HUDEP-2 (cell line): ENCODE measurements around the gene LINC00305.

Source experiments
- DNase-seq, 76 experiments: peaks; one replicate each; lab custom pipeline; 2025; ENCODE audit not compliant: unreplicated experiment in 76 of 76; lab: John Stamatoyannopoulos, UW

Gene LINC00305

DNA sequence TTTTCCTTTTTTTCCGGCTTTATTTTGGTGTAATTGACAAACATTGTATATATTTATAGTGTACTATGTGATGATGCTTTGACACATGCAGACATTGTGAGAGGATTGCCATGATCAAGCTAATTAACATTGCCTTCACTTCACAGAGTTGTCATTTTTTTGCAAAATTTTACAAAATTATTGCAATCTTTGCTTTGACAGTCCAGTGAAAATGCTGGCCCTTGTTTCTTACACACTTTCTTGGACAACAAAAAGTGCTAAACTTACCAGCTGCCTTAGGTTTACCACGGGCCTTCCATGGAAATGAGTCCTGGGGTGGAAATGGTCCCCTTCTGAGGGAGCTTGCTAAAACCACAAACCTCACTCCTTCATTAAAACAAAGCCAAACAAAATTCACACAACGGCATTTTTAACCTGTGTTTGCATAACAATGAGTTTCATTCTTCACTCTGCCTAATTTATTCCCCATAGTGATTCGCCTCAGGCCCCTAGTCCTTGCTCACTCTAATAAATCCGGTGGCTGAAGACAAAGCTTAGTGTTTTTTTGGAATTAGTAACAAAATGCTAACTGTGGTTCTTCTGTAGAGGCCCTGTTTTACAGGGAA is 32.2 kb downstream of the LINC00305 start:
- DNase-seq: no peak

DNA sequence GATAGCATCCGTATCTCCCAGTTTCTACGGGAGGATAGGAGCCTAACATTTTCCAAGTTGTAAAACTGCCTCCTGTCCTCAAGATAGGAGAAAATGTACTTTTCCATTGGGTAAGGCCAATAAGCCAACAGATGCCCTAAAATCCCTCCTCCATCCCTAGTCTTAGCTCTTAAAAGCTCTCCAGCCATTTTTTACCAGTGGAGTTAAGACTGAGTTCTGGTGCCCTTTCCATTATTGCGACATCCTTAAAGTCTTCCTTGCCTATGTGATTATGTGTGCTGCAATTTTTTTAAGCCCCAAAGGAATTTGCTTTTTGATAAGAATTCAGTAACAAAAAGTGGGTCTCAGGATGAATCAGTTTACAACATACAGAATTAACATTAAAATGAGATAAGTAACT is 33.0 kb downstream of the LINC00305 start:
- no peak for DNase-seq

- DNase-seq: no peak
Measured at GRCh38 chr18:64111950-64112349, 36.9 kb downstream of the LINC00305 start.

DNA sequence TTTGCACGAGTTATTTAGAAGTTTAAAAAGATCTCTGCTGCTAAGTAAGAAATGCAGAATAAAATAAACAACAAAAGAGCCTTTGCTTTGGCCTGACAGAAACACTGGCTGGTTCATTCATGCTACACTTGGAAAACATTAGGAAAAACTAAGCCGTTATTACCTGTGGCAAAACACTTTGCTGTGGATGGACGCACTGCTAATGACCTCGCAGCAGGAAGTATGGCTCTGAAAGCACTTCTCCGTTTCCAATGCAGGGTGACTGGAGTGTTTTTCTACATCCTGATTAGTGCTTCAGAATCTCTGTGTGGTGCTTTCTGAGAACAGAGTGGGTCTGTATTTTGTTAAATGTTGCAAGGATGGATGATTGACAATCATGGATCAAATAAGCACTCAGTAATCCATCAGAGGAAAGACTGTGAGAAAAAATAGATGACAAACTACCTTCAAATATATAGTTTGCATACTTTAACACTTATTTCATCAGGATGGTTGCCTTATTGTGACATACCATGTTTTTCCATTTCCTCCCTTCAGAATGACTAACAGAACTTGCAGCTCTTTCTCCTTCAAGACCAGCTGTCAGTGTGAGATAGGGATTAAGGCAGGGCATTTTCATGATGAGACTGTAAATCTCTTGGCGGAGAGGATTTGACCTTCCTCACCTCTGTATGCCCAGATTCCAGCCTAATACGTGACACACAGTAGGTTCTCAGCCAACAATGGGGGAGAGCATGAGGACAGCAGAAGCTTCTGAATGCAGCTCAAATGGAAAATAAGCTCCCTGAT is 38.0 kb downstream of the LINC00305 start:
- DNase-seq: no peak

- no peak for DNase-seq
Measured at GRCh38 chr18:64103986-64104385, 44.9 kb downstream of the LINC00305 start.

GRCh38 chr18:64100116-64100922 is 48.6 kb downstream of the LINC00305 start:
- DNase-seq: no peak

DNA sequence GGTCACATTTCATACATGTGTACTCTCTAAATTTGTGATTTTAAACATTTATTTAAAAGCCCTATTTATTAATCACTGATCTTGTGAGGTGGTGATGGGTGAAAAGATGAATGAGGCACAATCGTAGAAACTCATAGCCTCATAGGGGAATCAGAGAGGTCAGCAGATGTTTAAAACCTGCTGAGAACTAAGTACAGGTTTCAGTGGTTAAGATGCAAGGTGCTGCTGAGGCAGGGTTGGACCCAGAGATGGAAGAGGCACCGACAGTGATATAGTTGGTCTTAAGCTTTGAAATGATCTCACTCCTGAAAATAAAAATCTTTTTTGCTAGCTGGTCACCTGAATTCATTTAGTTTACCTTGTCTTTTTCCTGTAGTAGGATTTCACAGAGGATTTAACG is 49.6 kb downstream of the LINC00305 start:
- no peak for DNase-seq

DNA sequence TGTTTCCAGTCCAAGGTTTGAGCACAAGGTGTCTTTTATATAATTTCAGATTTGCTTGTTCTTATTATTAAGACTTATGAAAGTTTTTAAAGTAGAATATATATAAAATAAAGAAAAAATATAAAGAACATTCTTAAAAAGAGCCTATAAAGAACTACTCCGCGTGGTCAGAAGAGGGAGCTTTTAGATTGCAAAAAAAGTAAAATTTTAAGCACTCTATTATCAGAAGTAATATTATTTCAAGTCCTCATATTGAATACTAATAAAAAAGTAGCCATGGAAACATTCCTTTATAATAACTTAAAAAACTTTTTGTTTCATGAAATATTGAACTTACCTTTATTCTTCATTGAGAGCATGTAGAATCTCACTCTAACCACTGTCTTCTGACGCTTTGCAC is 51.4 kb downstream of the LINC00305 start:
- no peak for DNase-seq

DNA sequence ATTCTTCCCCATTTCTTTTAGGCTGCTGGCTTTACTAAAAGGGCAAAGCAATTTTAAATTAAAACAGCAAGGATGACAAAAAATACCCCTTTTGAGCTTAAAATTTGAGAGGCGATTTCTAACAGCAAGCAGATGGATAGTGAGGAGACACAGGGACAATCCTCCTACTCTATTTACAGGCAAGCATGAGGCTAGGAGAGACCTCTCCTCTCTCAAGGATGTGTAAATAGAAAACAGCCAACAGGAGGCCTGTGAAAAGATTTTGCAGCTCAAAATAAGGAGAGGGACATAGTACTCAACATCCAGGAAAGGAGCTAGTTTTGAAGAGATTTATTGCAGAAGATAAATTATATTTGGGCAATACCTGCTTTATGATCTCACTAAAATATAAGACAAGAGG is 53.8 kb downstream of the LINC00305 start:
- no peak for DNase-seq

GRCh38 chr18:64094210-64094609 is 54.7 kb downstream of the LINC00305 start:
- no peak for DNase-seq

DNA sequence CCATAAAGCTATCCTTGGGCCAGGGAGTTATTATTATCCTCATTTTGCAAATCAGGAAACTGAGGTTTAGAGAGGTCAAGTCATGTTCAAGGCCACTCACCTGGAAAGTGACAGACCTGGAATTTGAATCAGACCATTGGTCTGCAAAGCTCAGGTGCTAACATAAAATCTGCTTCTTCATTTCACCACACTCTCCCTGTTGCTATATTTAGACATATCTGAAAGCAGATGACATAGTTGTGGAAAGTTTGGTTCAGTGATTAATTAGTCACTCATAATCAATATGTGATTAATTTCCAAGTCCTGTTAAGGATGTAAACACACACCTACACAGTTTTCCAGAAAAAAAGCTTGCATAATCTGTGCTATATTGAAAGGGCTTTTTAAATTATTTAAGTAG is 57.4 kb downstream of the LINC00305 start:
- no peak for DNase-seq

GRCh38 chr18:64090876-64091275 is 58.0 kb downstream of the LINC00305 start:
- no peak for DNase-seq

GRCh38 chr18:64083916-64084315 is 65.0 kb downstream of the LINC00305 start:
- no peak for DNase-seq

- DNase-seq: no peak
Measured at GRCh38 chr18:64082513-64082912, 66.4 kb downstream of the LINC00305 start.

- DNase-seq: no peak
Measured at GRCh38 chr18:64082054-64082453, 66.8 kb downstream of the LINC00305 start.

GRCh38 chr18:64073971-64074370 is 74.9 kb downstream of the LINC00305 start:
- no peak for DNase-seq

GRCh38 chr18:64055019-64055418 is 93.9 kb downstream of the LINC00305 start:
- no peak for DNase-seq

DNA sequence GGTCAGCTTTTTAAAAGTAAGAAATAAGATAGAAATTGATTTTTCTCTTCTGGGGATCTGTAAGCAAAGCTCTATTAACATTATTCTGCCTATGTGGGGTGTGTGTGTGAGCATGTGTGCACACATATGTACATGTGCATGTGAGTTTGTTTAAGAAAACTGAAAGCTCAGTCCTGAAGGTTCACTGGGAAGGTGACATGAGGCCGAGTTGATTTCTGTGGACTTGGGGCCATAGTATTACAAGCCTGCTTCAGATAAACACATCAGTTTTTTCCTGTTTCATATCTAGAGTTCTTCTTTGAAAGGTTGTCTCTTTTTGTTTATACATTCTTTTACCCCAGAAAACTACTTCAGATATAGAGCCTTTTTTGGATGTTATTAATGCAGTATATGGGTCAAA is 95.6 kb downstream of the LINC00305 start:
- no peak for DNase-seq

- DNase-seq: no peak
Measured at GRCh38 chr18:64052772-64053171, 96.1 kb downstream of the LINC00305 start.

- DNase-seq: no peak
Measured at GRCh38 chr18:64044616-64045015, 104.3 kb downstream of the LINC00305 start.

DNA sequence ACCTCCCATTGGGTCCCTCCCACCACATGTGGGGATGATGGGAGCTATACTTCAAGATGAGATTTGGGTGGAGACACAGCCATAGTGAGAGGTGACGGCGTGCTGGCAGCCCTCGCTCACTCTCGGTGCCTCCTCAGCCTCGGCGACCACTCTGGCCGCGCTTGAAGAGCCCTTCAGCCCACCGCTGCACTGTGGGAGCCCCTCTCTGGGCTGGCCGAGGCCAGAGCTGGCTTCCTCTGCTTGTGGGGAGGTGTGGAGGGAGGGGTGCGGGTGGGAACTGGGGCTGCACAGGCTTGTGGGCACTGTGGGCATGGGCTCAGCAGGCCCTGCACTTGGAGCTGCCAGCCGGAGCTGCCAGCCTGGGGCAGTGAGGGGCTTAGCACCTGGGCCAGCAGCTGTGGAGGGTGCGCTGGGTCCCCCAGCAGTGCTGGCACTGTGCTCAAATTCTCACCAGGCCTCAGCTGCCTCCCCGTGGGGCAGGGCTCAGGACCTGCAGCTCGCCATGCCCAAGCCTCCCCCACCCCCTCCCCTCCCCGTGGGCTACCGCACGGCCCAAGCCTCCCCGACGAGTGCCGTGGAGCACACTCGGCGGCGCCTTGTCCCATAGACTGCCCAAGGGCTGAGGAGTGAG is 106.0 kb downstream of the LINC00305 start:
- DNase-seq: no peak
